Sigmoid colon (tissue), 4 donors: ENCODE results near the gene CTAGE4.

Source experiments
- CTCF ChIP-seq, 4 experiments: fragments of 450-650 bp in 3 of 4; fragments of 200-600 bp in 1 of 4; IDR thresholded peaks; one replicate each; pipeline ENCODE4 v1.5.1; 2016 to 2019; ENCODE audit warnings: antibody characterized with exemption in 4 of 4, mild to moderate bottlenecking in 3 of 4, moderate library complexity in 2 of 4
- EP300 ChIP-seq, 4 donors: sonication (generic); formaldehyde crosslinking; IDR thresholded peaks; one replicate each; pipeline ENCODE4 v1.6.1; 2017; ENCODE audit warnings: antibody characterized with exemption in 4 of 4
- POLR2A ChIP-seq, 2 donors: fragments of 450-650 bp; IDR thresholded peaks; one replicate each; pipeline ENCODE4 v1.6.1; 2016; ENCODE audit warnings: antibody characterized with exemption in 2 of 2, mild to moderate bottlenecking in 2 of 2, moderate library complexity in 2 of 2
- POLR2AphosphoS5 ChIP-seq, 4 donors: sonication (generic); formaldehyde crosslinking; IDR thresholded peaks; one replicate each; pipeline ENCODE4 v1.6.1; 2017; ENCODE audit warnings: antibody characterized with exemption in 4 of 4

DNA sequence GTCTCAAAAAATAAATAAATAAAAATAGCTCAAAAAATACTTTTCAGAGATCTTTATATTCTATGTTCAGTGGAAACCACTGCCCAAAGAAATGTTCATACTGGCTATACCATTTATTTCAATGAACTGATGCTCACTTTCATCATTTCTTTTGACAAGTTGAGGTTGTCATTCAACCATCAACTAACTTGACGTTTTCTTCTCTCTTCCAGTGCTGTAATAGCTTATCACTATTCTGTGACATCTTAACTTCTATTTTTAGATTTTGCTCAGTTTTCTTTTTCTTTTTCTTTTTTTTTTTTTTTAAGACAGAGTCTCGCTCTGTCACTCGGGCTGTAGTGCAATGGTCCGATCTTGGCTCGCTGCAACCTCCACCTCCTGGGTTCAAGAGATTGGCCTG is 8.7 kb upstream of the CTAGE4 start:
- TF ChIP-seq POLR2AphosphoS5 (IDR thresholded peaks at IDR 0.05) (no peak), CTCF (IDR thresholded peaks at IDR 0.05) (no peak), POLR2A (IDR thresholded peaks at IDR 0.05) (no peak), EP300 (IDR thresholded peaks at IDR 0.05) (no peak)
